Frontal cortex (tissue), 4 donors: ENCODE measurements around the gene TRIM54. TPM values are rescaled to one million over a fixed set of nuclear protein-coding genes. Genes with fewer than 3 reads are reported as not detected.
"Not testable (repeated sequence)": the region's sequence is repeated elsewhere in the genome, so short reads cannot be mapped to it uniquely, and the experiment has no call there.

Experiments used
- DNase-seq, 2 donors: peaks; one replicate each; pipeline ENCODE4 v3.0.0; 2012; ENCODE audit warnings: low spot score in 2 of 2
- FAIRE-seq: peaks from 2 replicates; lab custom pipeline; 2012; peaks lifted over from hg19 to GRCh38; lab: Jason Lieb, UNC
- total RNA-seq: library from RNA; depleted of rRNA; stranded (reverse); fragments of >200 nt; gene quantifications from one replicate; pipeline ENCODE4 v1.2.3, GENCODE V29; 2014
- donor health status: control.
- donor health status: control.
- donor health status: control.

TRIM54 gene
- total RNA-seq, 1 donor from 2014 or later = not detected

DNA sequence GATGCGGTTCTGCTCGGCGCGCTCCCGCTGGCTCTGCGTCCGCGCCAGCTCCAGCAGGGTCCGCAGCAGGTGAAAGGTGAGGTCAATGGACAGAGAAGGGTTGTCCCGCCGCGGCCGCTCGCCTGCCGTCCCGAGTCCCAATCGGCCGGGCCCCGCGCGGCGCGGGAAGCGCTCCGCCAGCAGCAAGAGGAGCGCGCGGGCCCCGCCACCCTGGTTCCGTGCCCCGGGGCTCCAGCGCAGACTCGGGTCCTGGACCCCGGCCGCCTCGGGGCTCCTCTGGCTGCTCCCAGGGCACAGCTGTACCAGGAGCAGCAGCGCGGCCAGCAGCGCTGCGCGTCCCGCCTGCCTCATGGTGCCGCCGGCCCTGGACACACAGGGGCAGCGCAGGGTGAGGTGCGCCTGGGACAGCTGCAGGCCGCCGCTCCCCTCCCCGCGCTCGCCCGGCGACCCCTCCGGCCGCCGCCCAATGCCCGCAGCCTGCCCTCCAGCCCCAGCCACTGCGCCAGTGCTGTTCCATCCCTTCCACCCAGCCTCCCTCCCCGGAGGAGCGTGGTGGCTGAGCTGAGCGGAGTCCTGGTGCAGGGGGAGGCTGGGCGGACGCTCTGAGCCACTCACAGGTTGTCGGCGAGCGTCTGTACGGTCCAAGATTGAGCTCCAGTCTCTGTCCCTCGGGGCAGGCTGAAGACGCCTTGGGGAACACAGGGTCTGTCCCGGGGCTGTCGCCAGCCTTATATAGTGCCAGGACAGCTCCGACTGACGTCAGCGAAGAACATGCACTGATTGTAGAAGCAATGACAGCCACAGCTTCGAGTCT lies 25.5 kb downstream of the TRIM54 start:
- no peak for DNase-seq
- no peak for FAIRE-seq

DNA sequence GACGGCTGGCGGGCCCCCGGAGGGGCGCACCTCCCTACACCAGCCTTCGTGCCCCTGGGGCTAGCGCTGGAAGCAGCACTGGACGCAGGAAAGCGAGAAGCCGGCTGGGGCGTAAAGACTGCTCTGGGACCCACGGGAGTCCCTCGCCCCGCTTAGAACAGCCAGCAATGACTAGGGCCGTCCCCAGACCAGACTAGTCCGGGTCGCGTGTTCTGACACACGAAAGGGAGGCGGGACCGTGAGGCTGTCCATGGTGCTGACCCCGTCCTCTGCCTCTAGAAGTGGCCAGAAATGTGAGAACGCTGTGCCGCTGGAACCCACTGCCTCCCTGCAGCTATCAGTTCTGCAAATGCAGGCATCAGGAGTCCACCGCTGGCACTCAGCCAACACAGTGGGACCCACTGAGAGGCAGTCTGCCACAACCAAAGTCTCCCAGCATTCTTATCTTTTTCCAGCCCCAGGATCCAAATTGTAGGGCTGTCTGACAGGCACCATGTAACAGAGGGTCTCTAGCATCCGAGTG lies 26.2 kb downstream of the TRIM54 start, which contains the start of gene UCN:
TSS of gene UCN (minus strand) at position 87 of the 523 bp plus-strand sequence. CDS start 550 bp downstream, outside the sequence.
- DNase-seq (no peak), FAIRE-seq (no peak)

DNA sequence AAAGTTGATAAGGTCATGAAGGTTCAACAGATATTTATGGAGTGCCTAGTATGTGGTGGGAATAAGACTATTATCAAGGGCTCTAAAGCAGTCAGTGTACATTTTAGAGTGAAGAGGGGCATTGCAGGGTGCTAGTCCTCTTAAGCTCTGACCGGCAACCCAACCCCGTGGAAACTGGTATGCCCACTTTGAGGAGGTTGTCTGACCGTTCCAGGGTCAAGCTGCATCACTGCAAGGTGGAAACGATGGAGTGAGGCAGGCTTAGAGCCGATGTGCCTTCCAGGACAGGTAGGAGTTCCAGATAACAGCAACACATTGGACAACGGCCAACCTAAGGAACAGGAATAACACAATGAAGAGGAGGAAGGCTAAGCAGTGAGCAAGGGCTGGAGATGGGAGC lies 27.4 kb downstream of the TRIM54 start:
- DNase-seq (no peak), FAIRE-seq (no peak)

DNA sequence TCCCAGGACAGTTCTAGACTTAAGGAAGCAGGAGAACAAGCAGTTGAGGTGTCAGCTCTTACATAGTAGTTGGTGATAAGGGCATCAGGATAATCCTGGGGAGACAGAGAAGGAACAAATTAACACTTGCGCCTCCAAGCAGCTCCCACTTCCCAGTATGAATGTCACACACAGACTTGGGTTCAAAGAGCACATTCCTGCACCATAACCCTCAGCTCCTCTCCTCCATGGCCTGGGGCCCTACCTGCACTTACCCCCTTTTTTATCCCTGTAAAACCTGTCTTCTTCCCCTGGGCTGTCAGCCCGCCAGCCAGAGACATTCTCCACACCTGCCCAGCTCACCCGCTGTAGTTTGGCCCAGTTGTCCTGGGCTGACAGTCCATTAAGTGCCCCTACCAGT lies 29.9 kb downstream of the TRIM54 start:
- DNase-seq (no peak), FAIRE-seq (no peak)

DNA sequence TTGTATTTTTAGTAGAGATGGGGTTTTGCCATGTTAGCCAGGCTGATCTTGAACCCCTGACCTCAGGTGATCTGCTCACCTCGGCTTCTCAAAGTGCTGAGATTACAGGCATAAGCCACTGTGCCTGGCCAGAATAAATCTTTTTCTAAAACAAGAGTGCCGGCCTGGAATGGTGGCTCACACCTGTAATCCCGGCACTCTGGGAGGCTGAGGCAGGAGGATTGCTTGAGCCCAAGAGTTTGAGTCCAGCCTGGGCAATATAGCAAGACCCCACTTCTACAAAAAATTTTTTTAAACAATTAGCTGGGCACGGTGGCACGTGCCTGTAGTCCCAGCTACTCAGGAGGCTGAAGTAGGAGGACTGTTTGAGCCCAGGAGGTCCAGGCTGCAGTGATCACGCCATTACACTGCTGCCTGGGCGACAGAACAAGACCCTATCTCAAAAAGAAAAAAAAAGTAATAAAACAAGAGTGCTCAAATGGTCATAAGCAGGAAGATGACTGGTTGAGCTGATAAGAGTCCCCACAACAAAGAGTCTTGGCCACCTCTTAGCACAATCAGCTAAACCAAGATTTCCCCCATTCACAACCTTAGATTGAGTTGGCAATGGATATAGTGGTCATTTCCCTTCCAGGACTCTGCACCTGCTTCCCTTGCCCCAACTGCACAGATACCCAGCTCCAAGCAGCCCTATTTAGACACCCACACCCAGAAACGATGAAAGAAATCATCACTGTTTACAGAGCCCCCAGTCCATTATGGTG lies 31.8 kb downstream of the TRIM54 start:
- no peak for FAIRE-seq
- no peak for DNase-seq

DNA sequence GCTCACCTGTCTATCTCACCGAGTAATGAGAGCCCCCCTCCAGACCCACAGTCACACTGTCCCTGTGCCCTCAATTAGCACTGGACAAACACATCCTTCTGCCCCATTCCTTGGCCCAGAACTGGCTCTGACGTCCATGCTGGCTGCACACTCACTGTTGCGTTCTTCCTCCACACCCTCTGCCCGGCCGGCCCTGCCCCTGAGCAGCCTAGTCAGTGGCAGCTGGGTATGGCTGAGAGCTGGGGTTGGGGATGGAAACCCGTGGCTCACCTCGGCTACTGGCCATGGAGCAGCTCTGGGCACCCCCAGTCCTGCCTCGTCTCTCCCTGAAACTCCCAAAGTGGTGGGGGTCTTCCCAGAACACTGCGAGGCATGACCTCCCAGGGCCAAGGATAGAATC lies 32.5 kb downstream of the TRIM54 start:
- DNase-seq (no peak), FAIRE-seq (no peak)

DNA sequence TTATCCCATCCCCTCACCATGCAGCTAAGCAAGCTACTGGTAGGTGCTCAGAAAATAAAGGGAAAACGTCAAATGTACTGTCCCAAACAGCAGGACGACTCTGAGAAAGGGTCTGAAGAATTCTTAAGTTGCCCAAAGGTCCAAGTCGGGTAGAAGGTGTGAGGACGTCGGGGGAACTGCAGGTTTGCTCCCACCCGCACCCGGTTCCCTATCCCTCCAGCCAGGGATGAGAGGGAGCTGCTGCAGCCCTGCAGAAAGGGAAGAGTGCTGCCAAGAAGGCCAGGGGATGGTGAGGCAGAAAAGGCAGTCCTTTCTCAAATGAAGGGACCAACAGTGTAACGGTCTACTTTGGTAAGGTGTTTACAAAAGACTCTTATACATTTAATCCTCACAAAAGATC lies 32.9 kb downstream of the TRIM54 start:
- DNase-seq (no peak), FAIRE-seq (no peak)

DNA sequence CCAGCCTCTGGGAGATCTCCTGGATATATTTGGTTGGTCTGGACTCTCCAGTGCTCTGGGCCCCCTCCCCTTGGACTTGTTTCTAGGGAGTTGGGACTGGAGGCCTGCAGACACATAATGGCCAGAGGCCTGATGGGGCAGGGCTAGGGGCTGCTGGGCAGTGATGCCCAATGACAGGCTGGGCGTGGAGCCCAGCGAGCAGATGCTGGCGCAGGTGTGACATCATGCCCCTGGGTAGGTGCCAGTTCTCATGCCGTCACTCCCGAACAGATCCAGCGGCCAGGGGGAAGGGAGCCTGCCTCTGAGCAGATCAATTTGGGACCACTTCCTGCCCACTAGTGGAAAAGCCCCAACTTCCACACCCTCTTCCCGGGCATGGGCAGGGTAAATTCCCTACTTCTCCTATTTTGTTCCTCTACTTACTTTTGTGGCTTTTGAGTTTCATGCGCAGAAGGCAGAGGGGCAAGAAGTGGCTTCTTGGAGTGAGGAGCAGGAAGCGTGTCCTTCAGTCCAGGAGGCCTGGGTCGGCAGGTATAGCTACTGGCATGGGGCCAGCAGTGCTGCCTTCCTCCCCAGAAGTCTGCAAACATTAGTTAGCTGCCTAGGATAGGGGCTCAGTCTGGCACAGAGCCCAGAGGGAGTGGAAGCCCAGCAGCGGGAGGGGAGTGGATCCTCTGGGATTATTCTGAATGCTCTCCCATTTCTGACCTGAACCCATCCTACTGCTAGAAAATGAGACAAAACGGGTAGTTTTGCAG lies 34.6 kb downstream of the TRIM54 start:
- FAIRE-seq = no peak

DNA sequence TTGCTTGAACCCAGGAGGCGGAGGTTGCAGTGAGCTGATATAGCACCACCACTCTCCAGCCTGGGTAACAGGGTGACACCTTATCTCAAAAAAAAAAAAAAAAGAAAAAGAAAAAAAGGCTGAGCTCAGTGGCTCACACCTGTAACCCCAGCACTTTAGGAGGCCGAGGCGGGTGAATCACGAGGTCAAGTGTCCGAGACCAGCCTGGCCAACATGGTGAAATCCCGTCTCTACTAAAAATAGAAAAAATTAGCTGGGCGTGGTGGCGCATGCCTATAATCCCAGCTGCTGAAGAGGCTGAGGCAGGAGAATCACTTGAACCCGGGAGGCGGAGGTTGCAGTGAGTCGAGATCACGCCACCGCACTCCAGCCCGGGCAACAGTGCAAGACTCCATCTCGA lies 37.6 kb downstream of the TRIM54 start:
- FAIRE-seq, DNase-seq: not testable (repeated sequence)

More for the DNA sequence above, 34.6 kb downstream of the TRIM54 start:
- peak; percentile 53 to 60 for DNase-seq

DNA sequence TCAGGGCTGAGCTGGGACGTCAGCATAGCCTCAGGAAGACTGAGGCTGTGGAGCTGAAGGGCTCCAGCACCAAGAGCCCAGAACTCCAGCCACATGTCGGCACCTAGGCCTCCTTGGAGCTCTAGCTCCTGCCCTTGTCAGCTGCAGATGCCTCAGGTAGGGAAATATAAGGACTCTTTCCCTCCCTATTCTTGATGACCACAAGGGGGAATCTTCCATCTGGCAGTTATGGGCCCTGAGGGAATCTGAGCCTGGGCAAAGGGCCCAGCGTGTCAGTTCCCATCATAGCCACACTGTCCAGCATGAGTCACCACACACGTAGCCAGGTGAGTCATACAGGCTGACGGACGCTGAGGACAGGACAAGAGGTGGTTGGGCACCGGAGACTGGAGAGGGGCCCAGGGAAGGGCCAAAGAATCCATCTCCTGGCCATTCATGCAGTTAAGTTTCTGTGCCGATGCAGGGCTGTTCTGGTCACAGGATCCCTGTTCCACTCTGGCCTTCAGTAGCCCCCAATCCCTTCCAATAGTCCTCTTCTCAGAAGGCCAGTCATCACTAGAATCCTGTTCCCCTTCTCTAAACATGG lies 38.8 kb downstream of the TRIM54 start:
- no peak for FAIRE-seq

DNA sequence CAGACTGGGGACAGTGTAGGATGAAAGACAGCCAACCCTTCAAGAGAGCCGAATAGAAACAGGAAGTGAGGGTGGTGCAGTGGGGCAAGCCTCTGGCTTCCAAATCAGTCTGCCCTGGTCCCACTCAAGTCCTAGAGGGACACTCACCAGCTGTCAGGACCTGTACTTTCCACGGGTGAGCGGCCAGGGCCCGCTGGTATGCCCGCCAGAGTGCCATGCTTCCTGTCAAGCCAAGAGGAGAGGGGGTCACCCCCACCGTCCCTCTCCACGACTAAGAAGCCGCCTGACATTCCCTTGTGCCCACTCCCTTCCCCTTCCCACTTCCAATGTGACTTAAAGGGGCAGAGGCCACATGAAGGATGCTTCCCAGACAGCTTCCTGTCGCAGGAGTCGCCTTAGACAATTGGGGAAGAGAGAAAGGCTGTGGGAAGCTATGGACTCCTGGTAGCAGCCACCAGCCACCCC lies 40.1 kb downstream of the TRIM54 start:
- no peak for FAIRE-seq

More for the DNA sequence above, 38.8 kb downstream of the TRIM54 start:
- DNase-seq = no peak

DNA sequence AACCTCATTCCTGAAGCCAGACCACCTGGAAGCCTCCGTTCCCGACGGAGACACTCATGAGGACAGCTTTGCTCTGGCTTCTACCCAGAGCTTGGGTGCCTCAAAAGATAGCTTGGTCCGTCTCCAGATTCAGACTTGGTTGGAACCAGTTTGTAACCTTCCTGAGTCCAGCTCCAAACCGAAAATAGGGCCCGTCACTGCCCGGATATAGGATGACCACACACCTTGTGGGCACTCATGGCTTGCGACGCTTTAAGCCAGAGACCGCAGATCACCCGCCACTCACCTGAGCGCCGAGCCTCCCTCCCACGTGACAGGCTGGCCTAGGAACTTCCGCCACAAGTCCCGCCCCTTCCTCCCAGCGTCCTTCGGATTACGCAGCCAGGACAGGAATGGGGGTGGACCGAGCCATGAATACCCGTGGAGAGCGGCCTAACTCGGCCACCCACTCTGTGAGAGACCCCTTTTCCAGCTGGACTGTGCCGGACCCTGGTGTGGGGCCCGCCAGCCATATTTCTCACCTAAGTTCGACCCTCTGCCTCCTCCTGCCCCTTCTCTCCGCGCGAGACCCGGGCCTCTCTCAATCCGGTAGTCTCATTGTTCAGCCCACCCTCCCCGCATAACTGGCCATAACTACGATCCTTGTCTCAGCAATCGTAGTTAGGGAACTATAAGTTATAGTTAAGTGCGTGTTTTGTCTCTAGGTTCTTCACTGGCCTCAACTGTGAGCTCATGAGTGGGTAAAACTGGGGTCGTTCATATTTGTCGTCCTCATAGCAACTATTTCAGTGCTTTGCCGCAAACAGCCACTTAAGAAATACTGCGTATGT lies 40.8 kb downstream of the TRIM54 start, which contains the start of gene MPV17:
TSS of gene MPV17 (minus strand) at position 332 of the 830 bp plus-strand sequence. CDS start 580 bp downstream, outside the sequence.
- FAIRE-seq = no peak

More for the DNA sequence above, 40.1 kb downstream of the TRIM54 start:
- no peak for DNase-seq

DNA sequence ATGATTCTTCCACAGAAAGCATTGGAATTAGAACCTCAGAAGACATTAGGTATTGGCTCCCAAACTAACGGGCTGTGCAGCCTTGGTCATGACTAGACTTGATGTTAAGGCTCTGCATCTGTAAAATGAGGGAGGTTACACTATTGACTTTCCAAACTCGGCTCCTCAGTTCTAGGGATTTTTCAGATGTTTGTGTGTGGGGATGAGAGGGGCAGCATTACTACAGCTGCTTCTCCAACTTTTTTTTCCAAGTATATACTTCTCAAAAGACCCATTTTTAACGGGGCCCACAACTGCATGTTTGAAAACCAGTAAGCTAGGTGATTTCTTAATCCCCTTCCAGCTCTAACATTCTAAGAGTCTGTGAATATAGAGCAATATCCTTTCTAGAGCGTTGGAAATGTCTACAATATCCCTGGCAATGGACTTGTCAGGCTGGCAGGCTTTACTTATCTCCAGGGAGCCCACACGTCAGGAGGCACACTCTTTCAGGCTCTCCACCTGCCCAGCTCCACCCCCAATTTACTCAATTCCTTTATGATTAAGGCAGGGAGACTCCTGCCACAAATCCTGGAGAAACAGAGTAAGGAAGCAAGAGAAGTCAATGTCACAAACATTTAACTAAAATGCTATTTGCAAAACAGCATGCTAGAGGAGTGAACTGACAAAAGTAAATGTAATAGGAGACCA lies 41.5 kb downstream of the TRIM54 start:
- no peak for DNase-seq
- no peak for FAIRE-seq

More for the DNA sequence above, 40.8 kb downstream of the TRIM54 start, which contains the start of gene MPV17:
- peak; percentile 83 to 95 for DNase-seq

DNA sequence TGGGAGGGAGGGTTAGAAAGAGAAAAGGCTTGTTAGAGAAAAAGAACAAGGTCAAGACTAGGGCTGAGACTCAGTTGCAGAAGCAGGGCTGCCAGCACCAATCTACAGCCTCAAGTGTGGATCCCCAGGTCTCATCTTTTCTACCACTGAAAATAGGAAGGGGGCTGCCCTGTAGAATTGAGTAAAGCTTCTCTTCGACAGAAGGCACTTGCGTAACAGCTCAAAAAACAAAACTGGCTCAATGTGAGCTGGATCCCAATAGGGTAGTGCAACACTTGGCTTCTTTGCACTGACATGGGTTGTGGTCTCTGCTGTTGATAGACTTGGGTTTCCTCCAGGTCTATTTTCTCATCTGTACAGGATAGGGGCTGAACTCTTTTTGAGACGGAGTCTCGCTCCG lies 42.5 kb downstream of the TRIM54 start:
- FAIRE-seq = no peak
- no peak for DNase-seq

DNA sequence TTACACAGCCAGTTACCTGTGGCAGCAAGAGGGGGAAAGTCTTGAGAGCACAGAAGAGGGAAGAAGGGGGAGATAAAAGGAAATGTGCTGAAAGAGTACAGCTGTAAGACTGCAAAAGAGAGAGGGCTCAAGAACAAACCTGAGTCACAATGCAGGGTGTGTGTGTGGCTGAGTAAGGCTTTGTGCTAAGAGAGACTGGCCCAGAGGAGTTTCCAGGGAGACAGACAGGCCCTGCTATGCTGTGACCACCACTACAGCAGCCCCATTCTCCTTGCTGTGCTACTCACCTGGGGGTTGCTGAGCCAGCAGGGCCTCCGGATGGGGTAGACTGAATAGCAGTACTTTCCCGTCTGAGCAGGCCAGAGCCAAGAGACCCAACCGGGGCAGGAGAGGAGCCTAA lies 53.1 kb downstream of the TRIM54 start:
- DNase-seq (no peak), FAIRE-seq (no peak)

DNA sequence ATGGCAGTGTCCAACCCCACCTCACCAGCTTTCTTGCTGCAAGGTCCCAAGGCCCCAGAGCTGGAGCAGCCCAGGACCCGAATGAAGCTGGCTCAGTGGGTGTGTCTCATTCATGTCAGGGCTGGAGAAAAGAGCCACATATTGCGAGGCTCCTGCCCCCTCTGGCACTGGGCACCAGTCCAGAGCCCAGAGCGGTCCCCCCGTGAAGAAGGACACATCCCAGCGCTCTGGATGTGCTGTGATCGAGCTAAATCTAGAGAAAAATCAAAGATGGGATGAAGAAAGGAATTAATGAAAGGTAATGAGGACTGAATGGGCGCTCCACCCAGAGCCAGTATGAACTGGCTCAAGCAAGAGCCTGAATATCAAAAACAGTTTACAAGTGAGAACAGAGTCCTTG lies 53.9 kb downstream of the TRIM54 start:
- FAIRE-seq = no peak
- no peak for DNase-seq

DNA sequence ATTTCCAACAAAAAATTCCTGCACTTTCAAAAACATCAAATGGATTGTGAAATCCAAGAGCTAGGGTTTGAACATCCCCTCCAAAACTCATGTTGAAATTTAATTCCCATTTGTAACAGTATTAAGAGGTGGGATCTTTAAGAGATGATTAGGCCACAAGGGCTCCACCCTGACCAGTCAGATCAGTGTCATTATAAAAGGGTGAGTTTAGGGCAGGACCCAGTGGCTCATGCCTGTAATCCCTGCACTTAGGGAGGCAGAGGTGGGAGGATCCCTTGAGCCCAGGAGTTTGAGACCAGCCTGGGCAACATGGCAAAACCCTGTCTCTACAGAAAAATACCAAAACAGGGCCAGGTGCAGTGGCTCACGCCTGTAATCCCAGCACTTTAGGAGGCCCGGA lies 65.4 kb downstream of the TRIM54 start:
- FAIRE-seq (no peak), DNase-seq (no peak)

DNA sequence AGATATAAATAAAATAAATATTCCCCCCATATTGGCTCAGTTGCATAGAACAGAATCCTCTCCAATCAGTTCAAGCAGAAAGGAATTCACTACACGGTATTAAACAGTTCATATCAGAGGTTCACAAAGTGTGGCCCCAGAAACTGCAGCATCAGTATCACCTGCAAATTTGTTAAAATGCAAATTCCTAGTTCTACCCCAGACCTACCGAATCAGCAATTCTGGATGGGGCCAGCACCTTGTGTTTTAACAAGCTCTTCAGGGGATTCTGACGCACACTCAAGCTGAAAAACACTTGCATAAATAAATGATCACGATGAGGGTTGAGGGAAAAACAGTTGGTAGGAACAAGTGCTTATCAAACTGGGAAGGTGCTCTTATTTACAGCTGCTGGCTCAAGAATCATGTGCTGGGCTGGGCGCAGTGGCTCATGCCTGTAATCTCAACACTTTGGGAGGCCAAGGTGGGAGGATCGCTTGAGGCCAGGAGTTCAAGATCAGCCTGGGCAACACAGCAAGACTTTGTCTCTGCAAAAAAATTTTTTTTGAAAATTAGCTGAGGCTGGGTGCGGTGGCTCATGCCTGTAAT lies 68.0 kb downstream of the TRIM54 start:
- no peak for DNase-seq
- FAIRE-seq = no peak
